HG03460 (cell line): ENCODE measurements around the gene SS18L1.

Experiments
- ATAC-seq: cut with Tn5 transposase; IDR thresholded peaks from one replicate; pipeline ENCODE4 v1.9.1; 2021; ENCODE audit not compliant: unreplicated experiment

Gene SS18L1

GRCh38 chr20:62222972-62223371 lies 79.4 kb downstream of the SS18L1 start:
- no peak for ATAC-seq

DNA sequence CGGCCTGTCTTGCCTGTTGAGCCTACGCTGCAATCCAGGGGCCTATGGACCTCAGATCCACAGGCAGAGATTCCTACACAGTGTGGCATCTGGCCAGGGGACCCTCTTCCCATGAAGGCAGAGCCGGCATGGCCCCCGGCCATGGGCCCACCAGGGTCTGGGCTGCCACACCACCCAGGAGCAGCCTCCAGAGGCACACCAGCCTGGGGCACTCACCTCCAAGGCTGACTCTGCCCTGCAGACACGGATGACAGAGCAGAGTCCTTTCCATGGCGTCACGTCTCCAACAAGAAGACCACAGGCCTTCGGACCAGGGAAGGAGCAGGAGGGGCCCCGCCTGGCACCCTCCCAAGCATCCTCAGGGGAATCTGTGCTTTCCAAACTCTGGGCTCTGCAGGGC lies 80.0 kb downstream of the SS18L1 start:
- ATAC-seq, result no peak

DNA sequence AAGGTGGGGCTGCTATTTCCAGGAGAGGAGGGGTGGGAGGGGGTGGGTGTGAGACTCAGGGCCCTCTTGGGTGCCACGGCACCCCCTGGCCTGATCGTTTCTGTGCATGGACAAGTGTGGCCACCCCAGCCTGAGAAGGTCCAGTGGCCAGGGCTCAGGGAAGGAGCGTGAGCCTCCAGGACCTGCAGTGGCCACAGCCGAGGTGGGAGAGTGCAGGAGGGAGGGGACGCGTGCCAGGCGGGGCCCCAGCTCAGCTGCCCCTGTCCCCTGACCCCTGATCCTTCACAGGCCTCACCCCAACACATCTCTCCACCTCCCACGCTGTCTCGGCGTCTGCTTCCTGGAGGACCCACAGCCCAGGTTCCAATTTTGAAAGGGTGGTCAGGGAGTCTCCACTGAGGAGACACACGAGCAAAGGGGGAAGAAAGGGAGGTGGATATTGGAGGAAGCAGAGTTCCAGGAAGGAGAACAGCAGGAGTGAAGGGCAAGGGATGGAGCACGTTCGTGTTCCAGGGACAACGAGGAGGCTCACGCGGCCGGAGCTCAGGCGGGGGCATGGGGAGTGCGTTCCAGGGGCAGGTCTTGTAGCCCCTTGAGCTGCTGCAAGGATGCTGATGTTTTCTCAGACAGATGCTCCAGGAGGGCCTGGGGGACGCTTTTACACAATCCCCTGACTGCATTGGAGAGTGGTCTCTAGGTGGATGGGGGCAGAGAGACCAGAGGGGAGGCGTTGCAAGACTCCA lies 80.7 kb downstream of the SS18L1 start:
- no peak for ATAC-seq

DNA sequence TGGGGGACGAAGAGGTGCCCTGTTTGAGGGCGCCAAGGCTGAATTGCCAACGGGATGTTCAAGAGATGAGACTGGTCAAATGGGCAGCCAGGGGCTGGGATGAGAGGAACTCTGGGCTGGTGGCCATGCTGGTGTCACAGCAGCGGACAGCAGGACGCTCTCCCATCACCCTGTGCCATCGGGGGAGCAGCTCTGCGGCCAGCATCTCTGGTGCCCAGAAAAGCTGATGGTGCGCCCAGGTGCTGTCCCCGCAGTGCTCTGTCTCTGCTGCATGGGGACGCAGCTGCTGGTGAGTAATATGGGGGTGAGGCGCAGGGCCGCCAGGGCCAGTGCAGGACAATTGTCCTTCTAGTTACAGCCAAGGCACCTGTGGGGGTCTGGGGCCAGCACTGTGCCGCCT lies 81.5 kb downstream of the SS18L1 start:
- ATAC-seq, result no peak

GRCh38 chr20:62225820-62226635 lies 82.5 kb downstream of the SS18L1 start:
- no peak for ATAC-seq

GRCh38 chr20:62226707-62227590 lies 83.4 kb downstream of the SS18L1 start:
- no peak for ATAC-seq

DNA sequence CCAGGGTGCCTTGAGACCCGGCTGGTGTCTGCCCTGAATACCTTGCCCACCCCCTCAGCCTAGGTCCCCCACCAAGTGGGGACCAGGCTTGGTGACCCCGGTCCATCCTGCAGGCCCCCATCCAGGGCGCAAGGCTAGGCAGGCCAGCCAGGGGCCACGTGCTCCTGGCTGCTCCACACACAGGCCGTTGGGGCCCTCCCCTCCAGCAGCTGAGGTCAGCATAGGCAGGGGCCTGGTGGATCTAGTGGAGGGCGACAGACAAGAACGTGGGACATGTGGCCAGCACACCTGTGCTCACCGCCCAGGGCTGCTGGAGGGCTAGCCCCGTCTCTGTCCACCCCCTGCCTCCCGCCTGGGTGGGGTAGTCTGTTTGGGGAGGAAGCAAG lies 84.0 kb downstream of the SS18L1 start:
- ATAC-seq, result no peak

- no peak for ATAC-seq
These were observed 84.7 kb downstream of the SS18L1 start for GRCh38 chr20:62227977-62228958.

DNA sequence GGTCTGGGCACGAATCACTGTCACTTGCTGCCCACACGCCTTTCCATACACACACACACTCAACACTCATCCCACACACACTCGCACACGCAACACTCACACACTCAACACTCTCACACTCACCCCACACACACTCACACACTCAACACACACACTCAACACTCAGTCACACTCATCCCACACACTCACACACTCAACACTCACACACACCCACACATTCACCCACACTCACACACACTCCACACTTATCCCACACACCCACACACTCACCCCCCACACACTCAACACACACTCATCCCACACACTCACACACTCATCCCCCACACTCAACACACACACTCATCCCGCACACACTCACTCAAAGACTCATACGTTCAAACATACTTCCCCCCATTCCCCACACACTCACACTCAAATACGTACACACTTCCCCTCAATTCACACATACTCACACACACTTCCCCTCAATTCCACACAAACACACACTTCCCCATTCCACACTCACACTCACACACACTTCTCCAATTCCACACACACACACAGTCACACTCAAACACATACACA lies 85.5 kb downstream of the SS18L1 start:
- no peak for ATAC-seq

DNA sequence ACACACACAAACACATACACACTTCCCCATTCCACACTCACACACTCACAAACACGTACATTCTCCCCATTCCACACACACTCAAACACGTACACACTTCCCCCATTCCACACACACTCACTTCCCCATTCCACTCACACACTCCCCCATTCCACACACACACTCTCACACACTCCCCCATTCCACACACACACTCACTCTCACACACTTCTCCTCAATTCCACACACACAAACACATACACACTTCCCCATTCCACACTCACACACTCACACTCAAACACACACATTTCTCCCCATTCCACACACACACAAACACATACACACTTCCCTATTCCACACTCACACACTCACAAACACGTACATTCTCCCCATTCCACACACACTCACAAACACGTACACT lies 86.1 kb downstream of the SS18L1 start:
- ATAC-seq, result no peak

GRCh38 chr20:62230276-62230675 lies 86.7 kb downstream of the SS18L1 start:
- no peak for ATAC-seq

GRCh38 chr20:62230696-62231095 lies 87.1 kb downstream of the SS18L1 start:
- ATAC-seq, result no peak

DNA sequence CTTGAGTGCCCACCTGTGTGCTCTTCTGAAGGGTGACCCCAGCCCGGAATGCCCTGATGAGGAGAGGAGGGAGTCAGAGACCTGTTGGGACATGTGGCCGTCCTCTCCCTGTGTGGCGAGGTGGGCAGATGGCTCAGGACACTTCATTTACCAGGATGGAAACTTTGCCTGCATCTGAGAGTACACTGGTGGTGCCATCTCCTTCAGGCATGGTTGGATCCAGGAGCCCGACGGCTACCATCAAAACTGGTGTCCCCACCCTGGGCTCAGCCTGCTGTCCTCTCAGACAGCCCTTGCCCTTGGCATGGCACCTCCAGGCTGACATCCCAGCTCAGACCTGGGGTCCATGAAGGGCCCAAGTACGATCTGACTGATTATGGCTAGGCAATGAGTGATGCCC lies 87.7 kb downstream of the SS18L1 start:
- ATAC-seq, result no peak
